Upper lobe of left lung (tissue), 6 donors: ENCODE data around the gene FAM3D. TPM values are rescaled to one million over a fixed set of nuclear protein-coding genes. Genes with fewer than 3 reads are reported as not detected.
"Not testable (repeated sequence)": the region's sequence is repeated elsewhere in the genome, so short reads cannot be mapped to it uniquely, and the experiment has no call there.

Experiments used
- ATAC-seq, 2 donors: fragments of 200-7000 bp; cut with Tn5 transposase; one replicate each; pipeline ENCODE4 v1.9.1; 2022; ENCODE audit warnings: mild to moderate bottlenecking in 2 of 2, moderate library complexity in 2 of 2; ENCODE audit not compliant: low FRiP score in 2 of 2
- DNase-seq, 2 donors: peaks; one replicate each; pipeline ENCODE4 v3.0.0-alpha.2; 2019 to 2020
- H3K27ac ChIP-seq, 4 donors: fragments of 200-600 bp; sonication (generic); one replicate each; pipeline ENCODE4 v1.5.1; 2016 to 2019
- H3K27me3 ChIP-seq, 4 donors: fragments of 200-600 bp; sonication (generic); one replicate each; pipeline ENCODE4 v1.5.1; 2017 to 2019
- H3K36me3 ChIP-seq, 4 donors: fragments of 200-600 bp; sonication (generic); one replicate each; pipeline ENCODE4 v1.5.1; 2016 to 2019
- H3K4me1 ChIP-seq, 4 donors: fragments of 200-600 bp; sonication (generic); one replicate each; pipeline ENCODE4 v1.5.1; 2018 to 2019
- H3K4me3 ChIP-seq, 4 donors: fragments of 200-600 bp; sonication (generic); one replicate each; pipeline ENCODE4 v1.5.1; 2017 to 2019; ENCODE audit warnings: mild to moderate bottlenecking in 2 of 4, moderate library complexity in 1 of 4
- H3K9me3 ChIP-seq, 4 donors: fragments of 200-600 bp; sonication (generic); one replicate each; pipeline ENCODE4 v1.5.1; 2018 to 2019
- EP300 ChIP-seq, 4 donors: sonication (generic); formaldehyde crosslinking; IDR thresholded peaks; one replicate each; pipeline ENCODE4 v1.5.1; 2017; ENCODE audit warnings: antibody characterized with exemption in 4 of 4, control low read depth in 2 of 4
- POLR2A ChIP-seq, 4 donors: fragments of 450-650 bp; IDR thresholded peaks; one replicate each; pipeline ENCODE4 v1.5.1; 2016 to 2017; ENCODE audit warnings: antibody characterized with exemption in 4 of 4, mild to moderate bottlenecking in 2 of 4
- POLR2AphosphoS5 ChIP-seq, 2 donors: sonication (generic); formaldehyde crosslinking; IDR thresholded peaks; one replicate each; pipeline ENCODE4 v1.5.1; 2017; ENCODE audit warnings: antibody characterized with exemption in 2 of 2
- WGBS, 2 donors: methylation state at CpG; one replicate each; pipeline ENCODE4 v1.1.5; 2017 to 2018; 5-methylcytosine and 5-hydroxymethylcytosine counted together
- total RNA-seq, 6 donors: library from RNA; depleted of rRNA in 4 of 6; stranded (reverse); fragments of >200 nt in 4 of 6; gene quantifications; one replicate each; pipeline versions ENCODE4 v1.1.0 to v1.2.1, GENCODE V29; 2016 to 2021
- TF ChIP-seq, protein P1 (sequence below), 6 experiments: fragments of 450-650 bp in 4 of 6; fragments of 200-600 bp in 2 of 6; sonication (generic) in 2 of 6; IDR thresholded peaks; one replicate each; pipeline ENCODE4 v1.5.1; 2016 to 2019; ENCODE audit warnings: antibody characterized with exemption in 6 of 6
- donor health status: DM: no; HTN: no; CAD: no; lungs with moderate emphysema.
- donor health status: DM: no; HTN: yes; CAD: no; lungs with severe emphysema.

Gene FAM3D
- total RNA-seq, 6 donors from 2014 or later, result 1.0 to 7.7 (median 1.5) TPM

DNA sequence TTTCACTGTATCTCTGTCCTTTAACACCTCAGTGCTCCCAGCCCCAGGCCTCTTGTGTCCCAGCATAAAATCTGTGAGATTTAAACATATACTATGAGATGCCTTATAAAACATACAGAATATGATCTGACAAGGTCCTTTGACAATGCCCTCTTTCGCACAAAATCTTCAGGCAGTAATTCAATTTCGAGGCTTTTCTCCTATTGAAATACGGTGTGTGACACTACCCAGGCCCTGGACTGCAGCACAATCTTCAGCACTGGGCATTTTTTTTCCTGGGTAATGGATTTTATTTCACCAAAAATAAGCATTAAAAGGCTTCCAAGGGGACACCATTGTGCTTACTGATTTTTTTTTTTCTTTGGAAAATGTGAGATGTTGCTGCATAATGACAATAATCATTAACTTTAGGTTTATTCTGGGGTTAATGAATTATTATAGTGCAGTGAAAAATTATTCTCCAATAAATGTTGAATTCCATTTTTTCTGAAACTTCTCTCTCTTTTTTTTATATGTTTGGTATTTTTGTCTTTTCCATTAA, 40.9 kb upstream of the FAM3D start:
- DNase-seq, result no peak
- Histone ChIP-seq H3K27ac (no peak overlapping the region), H3K36me3 (no peaks in the 10 kb centered on the region), H3K4me1 (no peaks in the 10 kb centered on the region), H3K4me3 (no peak overlapping the region), H3K27me3 (no peaks in the 10 kb centered on the region), H3K9me3 (no peaks in the 10 kb centered on the region)
- WGBS, 2 donors, result 86% methylated on average over 3 of the region's 3 CpGs
- ATAC-seq, result no peak
- TF ChIP-seq, protein P1, sequence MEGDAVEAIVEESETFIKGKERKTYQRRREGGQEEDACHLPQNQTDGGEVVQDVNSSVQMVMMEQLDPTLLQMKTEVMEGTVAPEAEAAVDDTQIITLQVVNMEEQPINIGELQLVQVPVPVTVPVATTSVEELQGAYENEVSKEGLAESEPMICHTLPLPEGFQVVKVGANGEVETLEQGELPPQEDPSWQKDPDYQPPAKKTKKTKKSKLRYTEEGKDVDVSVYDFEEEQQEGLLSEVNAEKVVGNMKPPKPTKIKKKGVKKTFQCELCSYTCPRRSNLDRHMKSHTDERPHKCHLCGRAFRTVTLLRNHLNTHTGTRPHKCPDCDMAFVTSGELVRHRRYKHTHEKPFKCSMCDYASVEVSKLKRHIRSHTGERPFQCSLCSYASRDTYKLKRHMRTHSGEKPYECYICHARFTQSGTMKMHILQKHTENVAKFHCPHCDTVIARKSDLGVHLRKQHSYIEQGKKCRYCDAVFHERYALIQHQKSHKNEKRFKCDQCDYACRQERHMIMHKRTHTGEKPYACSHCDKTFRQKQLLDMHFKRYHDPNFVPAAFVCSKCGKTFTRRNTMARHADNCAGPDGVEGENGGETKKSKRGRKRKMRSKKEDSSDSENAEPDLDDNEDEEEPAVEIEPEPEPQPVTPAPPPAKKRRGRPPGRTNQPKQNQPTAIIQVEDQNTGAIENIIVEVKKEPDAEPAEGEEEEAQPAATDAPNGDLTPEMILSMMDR (IDR thresholded peaks at IDR 0.05), result no peak
- TF ChIP-seq POLR2AphosphoS5 (IDR thresholded peaks at IDR 0.05) (no peak), EP300 (IDR thresholded peaks at IDR 0.05) (no peak), POLR2A (IDR thresholded peaks at IDR 0.05) (no peak)

DNA sequence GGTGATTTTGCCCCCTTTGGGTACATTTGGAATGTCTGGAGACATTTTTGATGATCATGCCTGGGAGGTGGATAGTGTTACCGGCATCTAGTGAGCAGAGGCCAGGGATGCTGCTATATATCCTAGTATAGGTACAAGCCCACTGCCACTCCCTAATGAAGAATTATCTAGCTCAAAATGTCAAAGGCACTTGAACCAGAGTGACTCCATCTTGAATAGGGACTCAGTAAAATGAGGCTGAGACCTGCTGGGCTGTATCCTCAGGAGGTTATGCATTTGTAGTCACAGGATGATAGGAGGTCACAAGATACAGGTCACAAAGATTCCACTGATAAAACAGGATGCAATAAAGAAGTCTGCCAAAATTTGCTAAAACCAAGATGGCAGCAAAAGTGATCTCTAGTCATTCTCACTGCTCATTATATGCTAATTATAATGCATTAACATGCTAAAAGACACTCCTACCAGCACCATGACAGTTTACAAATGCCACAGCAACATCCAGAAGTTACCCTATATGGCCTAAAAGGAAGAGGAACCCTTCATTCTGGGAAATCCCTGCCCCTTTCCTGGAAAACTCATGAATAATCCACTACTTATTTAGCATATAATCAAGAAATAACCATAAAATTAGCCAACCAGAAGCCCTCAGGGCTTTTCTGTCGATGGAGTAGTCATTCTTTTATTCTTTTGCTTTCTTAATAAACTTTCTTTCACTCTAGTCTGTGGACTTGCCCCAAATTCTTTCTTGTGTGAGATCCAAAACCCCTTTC, 40.0 kb upstream of the FAM3D start:
- no peak overlapping the region for H3K4me3 ChIP-seq
- no peaks in the 10 kb centered on the region for H3K9me3 ChIP-seq
- no peaks in the 10 kb centered on the region for H3K36me3 ChIP-seq
- no peak overlapping the region for H3K27ac ChIP-seq
- no peak for TF ChIP-seq POLR2A (IDR thresholded peaks at IDR 0.05)
- TF ChIP-seq, protein P1 (IDR thresholded peaks at IDR 0.05), result no peak
- no peak for TF ChIP-seq EP300 (IDR thresholded peaks at IDR 0.05)
- TF ChIP-seq POLR2AphosphoS5 (IDR thresholded peaks at IDR 0.05), result no peak
- H3K4me1 ChIP-seq, result no peaks in the 10 kb centered on the region
- no peaks in the 10 kb centered on the region for H3K27me3 ChIP-seq
- DNase-seq, result no peak
- WGBS, 2 donors, result 88 to 97% methylated on average over 2 of the region's 2 CpGs
- no peak for ATAC-seq

DNA sequence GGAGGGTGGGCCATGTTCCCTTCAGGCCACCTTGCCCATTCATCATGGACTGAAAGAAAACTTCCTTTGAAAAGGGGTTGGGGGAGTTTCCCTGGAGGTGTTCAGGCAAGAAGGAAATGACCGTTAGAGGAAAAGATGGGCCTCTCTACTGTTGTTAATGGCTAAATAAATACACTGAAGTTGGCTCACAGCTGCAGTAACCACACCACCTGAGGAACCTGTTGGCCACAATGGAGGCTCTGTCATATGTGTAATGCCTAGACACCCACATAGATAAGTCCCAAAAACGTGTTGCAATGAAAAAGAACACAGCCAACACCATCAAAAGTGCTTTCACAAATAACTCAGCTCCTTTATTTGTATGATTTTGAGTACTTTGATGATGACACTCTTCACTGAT, 38.2 kb upstream of the FAM3D start:
- DNase-seq (no peak), ATAC-seq (no peak)
- Histone ChIP-seq H3K4me3 (no peak overlapping the region), H3K27ac (no peak overlapping the region), H3K27me3 (no peaks in the 10 kb centered on the region), H3K4me1 (no peaks in the 10 kb centered on the region), H3K9me3 (no peaks in the 10 kb centered on the region), H3K36me3 (no peaks in the 10 kb centered on the region)
- 38 to 52% methylated on average over 2 of the region's 2 CpGs for WGBS, 2 donors
- TF ChIP-seq POLR2AphosphoS5 (IDR thresholded peaks at IDR 0.05), result no peak
- no peak for TF ChIP-seq POLR2A (IDR thresholded peaks at IDR 0.05)
- no peak for TF ChIP-seq EP300 (IDR thresholded peaks at IDR 0.05)
- TF ChIP-seq, protein P1 (IDR thresholded peaks at IDR 0.05), result no peak

DNA sequence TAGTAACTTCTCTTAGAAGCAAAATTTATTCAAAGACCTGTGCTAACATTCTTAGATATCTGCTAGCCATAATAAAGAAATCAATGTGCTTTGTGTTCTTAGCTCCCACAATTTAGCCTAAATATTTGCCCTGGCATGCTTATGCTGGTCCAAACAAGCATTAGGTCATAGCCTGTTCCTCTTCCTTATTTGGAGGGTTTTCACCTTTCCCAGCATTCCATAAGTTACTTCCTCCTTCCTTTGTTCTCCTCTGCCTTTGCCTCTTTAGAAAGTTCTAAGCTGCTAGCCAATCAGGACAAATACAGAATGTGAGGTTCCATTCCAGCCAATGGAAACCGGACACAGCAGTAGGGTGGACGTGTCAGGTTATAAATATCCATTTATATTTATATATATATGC, 37.7 kb upstream of the FAM3D start:
- not testable (repeated sequence) for H3K36me3 ChIP-seq, DNase-seq, H3K4me1 ChIP-seq, H3K27me3 ChIP-seq, H3K9me3 ChIP-seq, H3K4me3 ChIP-seq, ATAC-seq, H3K27ac ChIP-seq
- 84 to 89% methylated on average over 2 of the region's 2 CpGs for WGBS, 2 donors

DNA sequence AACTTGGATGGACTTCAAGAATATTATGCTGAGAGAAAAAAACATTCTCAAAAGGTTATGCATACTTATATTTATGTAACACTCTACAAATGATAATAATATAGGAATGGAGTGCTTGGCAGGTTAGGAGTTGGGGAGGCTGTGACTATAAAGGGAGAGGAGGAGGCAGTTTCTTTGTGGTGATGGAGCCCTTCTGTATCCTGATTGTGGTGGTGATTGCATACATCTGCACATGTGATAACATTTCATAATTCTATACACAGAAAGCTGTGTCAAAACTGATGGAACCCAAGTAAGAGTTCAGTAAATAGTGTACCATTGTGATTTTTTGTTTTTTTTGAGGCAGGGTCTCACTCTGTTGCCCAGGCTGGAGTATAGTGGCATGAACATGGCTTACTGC, 31.7 kb upstream of the FAM3D start:
- DNase-seq, result no peak
- no peak for ATAC-seq
- TF ChIP-seq EP300 (IDR thresholded peaks at IDR 0.05) (no peak), POLR2AphosphoS5 (IDR thresholded peaks at IDR 0.05) (no peak), POLR2A (IDR thresholded peaks at IDR 0.05) (no peak)
- TF ChIP-seq, protein P1 (IDR thresholded peaks at IDR 0.05), result no peak
- H3K9me3 ChIP-seq, result no peaks in the 10 kb centered on the region
- no peak overlapping the region for H3K4me3 ChIP-seq
- peaks cover 0 to 3% (median 0%) of the 10 kb centered on the region in 4 donors for H3K4me1 ChIP-seq
- H3K36me3 ChIP-seq, result no peaks in the 10 kb centered on the region
- no peak overlapping the region for H3K27ac ChIP-seq
- no peaks in the 10 kb centered on the region for H3K27me3 ChIP-seq
